Left lobe of liver (tissue), 1 donor: ENCODE measurements around the gene INPP5K. TPM values are rescaled to one million over a fixed set of nuclear protein-coding genes. Genes with fewer than 3 reads are reported as not detected.

Source experiments
- total RNA-seq: library from RNA; stranded (reverse); gene quantifications from one replicate; pipeline ENCODE4 v1.2.1, GENCODE V29; 2021
- donor health status: DM: no; HTN: yes; CAD: no.

Gene INPP5K
- total RNA-seq, 1 donor from 2014 or later: 11.9 TPM

Other genes with a start within 250 kb of the INPP5K start
- 0.20 TPM for gene BHLHA9, start 246.2 kb downstream of the INPP5K start, total RNA-seq
- gene TRARG1, start 236.9 kb downstream of the INPP5K start, total RNA-seq: not detected
- 174 TPM for gene YWHAE, start 116.4 kb downstream of the INPP5K start, total RNA-seq
- 33.7 TPM for gene CRK, start 60.4 kb downstream of the INPP5K start, total RNA-seq
- 62.5 TPM for gene MYO1C, start 23.9 kb downstream of the INPP5K start, total RNA-seq
- 29.0 TPM for gene PITPNA, start 46.2 kb upstream of the INPP5K start, total RNA-seq
- 3.1 TPM for gene SLC43A2, start 112.2 kb upstream of the INPP5K start, total RNA-seq
- 12.5 TPM for gene SCARF1, start 129.1 kb upstream of the INPP5K start, total RNA-seq
- gene RILP, start 133.3 kb upstream of the INPP5K start, total RNA-seq: 20.9 TPM
- gene PRPF8, start 168.3 kb upstream of the INPP5K start, total RNA-seq: 97.8 TPM
- 4.2 TPM for gene TLCD2, start 193.8 kb upstream of the INPP5K start, total RNA-seq
- gene WDR81, start 208.1 kb upstream of the INPP5K start, total RNA-seq: 27.0 TPM
- gene SERPINF2, start 226.3 kb upstream of the INPP5K start, total RNA-seq: 1,138 TPM
- gene SERPINF1, start 245.4 kb upstream of the INPP5K start, total RNA-seq: 1,041 TPM